ENCODE data around the gene DDX56.

DNA sequence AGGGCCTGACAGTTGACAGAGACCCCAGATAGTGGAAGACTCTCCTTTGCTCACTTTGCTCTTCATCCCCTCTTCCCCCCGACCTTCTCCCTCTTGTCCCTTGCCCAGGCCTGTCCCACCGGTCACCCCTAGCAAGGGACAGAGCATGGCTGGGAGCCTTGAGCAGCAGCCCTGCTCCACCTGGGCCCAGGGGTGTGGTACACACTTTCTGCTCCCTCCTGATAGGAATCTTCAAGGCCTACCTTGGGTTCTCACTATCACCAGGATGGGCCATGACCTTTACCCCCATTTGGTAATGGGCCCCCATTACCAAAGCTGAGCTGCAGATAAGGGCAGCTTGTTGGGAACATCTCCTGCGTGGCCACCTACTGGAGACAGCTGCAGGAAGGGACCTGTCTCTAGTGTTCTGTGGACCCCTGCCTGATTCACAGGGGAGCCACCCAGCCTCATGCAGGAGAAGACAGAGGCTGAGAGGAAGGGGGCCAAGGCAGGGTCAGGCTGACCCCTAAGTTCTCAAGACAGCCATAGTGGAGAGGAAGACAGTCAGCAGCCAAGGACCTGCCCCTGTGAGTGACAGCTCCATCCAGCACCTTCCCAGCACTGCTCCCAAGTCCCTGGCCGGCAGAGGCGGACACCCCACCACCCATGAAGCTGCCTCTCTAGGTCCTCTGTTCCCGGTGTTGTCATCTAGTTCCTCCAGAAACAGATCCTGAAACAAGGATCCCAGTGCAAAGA is 31.7 kb downstream of the DDX56 start:
- TF ChIP-seq, protein P1, sequence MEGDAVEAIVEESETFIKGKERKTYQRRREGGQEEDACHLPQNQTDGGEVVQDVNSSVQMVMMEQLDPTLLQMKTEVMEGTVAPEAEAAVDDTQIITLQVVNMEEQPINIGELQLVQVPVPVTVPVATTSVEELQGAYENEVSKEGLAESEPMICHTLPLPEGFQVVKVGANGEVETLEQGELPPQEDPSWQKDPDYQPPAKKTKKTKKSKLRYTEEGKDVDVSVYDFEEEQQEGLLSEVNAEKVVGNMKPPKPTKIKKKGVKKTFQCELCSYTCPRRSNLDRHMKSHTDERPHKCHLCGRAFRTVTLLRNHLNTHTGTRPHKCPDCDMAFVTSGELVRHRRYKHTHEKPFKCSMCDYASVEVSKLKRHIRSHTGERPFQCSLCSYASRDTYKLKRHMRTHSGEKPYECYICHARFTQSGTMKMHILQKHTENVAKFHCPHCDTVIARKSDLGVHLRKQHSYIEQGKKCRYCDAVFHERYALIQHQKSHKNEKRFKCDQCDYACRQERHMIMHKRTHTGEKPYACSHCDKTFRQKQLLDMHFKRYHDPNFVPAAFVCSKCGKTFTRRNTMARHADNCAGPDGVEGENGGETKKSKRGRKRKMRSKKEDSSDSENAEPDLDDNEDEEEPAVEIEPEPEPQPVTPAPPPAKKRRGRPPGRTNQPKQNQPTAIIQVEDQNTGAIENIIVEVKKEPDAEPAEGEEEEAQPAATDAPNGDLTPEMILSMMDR (IDR thresholded peaks at IDR 0.05; ENCODE audit: low read depth, low read length): no peak
- no peak for TF ChIP-seq EZH2phosphoT487 (IDR thresholded peaks at IDR 0.05; ENCODE audit: low read depth)
